Hematopoietic multipotent progenitor cell treated with erythropoietin and hydrocortisone succinate and interleukin-3 and kit ligand, for 15 days (in vitro differentiated cells): ENCODE measurements around the gene FIP1L1.

Experiments
- DNase-seq: peaks from one replicate; pipeline ENCODE4 v3.0.0-alpha.2; 2015; ENCODE audit warnings: low spot score

Gene FIP1L1

DNA sequence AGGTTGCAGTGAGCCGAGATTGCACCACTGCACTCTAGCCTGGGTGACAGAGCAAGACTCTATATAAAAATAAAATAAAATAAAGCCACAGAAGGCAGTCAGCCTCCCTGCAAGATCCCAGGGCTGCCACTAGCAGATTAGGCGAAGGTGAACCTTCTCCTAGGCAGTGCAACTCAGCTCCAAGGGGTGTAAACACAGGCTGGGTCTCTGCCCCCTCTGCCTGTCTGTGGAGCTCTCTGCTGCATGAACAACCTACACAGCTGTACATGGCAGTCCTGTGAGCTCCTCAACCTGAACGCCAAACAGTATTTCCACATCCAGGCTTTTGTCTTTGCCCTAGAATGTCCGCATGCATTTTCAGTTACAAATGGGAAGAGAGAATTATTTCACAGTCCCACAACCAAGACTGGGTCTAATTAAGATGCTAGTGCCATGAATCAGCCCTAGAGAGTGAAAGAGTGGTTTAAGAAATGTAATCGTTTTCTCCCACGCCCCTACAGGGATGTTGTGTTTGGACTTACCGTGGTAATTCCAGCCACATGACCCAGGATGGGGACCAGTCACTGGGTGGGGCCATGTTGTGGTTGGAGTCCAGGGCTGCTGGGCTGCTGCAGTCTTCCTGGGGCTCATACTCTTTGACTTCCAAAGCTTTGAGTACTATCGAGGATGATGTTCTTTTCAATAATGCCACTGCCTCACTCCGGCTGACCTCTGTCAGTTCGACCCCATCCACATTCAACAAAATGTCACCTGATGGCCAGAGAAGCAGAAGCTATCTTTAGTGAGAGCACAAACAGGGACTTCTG is 99.0 kb downstream of the FIP1L1 start:
- no peak for DNase-seq

DNA sequence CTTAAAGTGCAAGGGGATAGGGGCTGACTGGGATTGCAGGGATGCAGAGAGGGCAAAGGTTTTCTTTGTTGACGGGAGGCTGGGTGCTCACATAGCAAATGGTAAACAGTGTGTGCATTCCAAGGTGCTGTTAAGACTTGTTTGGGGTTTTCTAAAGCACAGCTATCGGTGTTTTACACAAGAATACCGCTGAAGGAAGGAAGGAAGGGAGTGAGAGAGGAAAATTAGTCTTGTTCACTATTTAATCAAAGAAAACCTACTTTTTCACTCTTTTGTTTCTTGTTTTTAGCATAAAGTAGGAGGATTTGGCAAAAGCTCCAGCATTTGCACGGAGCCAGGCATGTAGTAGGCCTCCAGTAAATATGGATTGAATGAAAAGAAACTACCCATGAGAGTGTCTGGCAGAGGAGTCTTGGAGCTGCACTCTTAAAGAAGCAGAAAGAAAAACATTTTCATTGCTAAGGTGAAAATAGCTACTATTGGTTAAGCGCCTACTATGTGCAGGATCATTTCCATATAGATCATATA is 99.7 kb downstream of the FIP1L1 start:
- no peak for DNase-seq

DNA sequence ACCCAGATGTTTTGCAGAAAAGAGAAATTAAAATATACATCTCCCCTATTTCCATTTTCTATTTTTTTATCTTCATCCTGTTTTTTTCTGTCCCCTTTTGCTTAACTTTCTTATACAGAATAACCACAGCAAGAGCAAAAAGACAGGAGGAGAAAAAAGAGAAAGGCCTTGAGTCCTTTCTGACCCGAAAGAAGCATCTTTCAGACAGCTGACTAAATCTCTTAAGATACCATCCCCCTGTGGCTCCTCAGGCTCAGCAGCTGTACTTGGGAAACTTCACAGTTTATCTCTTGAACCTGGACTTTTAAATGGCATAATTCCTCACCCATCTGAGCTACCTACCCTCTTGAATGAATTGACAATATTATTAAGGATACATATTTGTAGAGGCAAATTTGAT is 100.2 kb downstream of the FIP1L1 start:
- no peak for DNase-seq

DNA sequence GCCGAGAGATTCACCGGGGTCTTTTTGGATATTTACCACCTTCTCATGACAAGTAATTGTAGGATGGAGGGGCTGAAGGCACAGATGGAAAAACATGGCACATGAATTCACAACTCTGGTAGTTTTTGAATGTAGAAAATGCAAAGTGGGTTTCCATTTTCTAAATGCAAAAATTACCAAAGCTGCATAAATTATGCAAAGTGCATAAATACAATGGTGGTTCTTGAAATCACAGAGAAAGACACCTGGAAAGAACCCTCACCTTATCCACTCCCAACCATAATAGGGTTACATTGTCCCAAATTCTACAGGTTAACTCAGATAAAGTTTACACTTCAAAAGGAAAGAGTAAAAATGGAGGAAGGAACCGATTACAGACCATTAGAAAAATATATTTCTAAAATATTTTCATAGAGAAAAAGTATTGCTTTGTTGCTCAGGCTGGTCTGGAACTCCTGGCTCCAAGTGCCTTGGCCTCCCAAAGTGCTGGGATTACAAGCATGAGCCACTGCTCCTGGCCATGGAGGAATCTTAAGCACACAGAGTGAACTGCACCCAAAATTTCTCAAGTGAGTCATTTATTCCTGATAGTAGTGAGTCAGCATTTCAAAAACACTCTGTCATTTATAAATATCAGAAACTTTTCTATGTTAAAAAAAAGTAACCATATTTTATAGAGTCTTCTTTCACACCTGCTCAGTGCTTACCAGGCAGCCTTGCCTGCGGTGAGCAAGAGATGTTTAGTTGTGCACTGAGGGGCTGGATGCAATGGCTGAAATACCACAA is 101.4 kb downstream of the FIP1L1 start:
- DNase-seq, result no peak

DNA sequence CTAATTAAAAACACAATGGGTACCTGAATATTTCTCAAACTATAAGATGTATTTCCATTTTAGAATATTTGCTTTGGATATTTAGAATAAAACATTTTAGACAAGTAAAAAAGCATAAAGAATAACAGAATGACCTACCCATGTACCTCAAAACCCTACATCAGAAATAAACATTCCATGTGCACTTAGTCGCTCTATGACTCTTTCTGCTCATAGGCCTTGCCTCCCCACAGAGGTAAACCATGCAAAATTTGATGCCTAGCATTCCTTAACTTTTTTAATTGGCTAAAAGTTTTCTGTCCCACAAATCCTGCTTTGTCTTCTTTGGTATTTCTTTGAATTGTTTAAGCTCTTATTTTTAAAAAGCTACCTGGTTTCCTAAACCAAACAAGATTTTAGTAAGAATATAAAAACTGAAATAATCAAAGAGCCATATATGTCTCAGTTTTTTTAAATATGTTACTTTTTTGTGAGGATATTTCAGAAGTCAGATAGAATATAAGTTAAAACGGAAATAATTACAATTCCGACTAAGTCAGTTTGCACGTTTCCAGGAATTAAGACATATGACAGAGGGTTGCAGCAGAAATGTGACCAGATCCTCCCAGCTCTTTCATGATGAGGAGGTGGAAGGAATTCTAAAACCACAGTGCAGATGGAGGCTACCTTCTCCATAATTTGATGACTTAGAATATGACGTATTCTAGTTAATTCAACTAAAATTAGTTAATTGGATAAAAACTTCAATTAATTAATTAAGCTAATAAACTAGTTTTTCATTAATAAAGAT is 102.5 kb downstream of the FIP1L1 start:
- DNase-seq, result no peak

DNA sequence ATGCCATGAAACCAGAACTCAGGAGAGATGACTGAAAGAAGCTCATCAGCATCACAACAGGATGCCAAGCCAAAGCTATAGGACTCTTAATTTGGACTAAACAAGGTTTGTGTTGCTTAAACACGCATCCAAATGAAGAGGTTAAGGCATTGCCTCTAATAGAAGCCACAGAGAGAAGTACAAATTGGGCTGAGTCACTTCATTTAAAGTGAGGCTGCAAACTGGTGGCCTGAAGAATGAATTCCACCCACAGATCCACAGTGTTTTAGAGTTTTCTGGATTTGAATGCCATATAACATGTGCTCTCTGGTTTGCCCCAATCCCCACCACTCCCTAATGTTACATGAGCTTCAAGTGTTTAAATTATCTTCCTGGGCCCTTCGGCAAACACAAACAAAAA is 103.5 kb downstream of the FIP1L1 start:
- no peak for DNase-seq

DNA sequence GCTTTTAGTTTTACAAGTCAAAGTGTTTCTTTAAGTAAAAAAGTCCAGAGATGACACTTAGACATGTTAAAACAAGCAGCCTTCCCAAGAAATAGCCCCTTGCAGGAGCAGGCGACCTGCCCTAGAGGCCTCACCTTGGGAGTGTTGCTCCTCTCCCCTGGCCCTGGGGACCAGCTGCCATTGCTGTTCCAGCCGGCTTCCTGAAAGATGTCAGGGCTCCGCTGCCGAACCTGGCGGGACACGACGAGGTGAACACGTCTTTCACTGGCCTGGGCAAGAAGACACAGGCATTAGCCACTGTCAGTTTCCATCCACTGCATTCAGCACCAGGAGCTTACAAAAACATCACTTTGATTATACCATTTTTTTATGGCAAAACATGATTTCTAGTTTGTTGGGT is 104.1 kb downstream of the FIP1L1 start:
- no peak for DNase-seq

DNA sequence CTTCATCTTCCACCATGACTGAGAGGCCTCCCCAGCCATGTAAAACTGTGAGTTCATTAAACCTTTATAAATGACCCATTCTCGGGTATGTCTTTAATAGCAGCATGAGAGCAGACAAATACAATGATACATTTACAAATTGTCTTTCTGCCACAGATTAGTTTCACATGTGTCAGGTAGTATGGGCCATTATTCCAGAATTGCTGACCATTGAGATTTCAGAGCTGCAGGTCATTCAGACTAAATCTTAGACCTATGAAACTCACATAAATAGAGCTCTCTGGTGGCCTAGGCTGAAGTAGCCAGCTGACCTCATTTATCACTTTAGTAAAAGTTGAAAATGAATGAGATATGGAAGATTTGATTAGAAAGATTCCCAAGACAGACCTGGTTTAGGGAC is 105.8 kb downstream of the FIP1L1 start:
- no peak for DNase-seq

DNA sequence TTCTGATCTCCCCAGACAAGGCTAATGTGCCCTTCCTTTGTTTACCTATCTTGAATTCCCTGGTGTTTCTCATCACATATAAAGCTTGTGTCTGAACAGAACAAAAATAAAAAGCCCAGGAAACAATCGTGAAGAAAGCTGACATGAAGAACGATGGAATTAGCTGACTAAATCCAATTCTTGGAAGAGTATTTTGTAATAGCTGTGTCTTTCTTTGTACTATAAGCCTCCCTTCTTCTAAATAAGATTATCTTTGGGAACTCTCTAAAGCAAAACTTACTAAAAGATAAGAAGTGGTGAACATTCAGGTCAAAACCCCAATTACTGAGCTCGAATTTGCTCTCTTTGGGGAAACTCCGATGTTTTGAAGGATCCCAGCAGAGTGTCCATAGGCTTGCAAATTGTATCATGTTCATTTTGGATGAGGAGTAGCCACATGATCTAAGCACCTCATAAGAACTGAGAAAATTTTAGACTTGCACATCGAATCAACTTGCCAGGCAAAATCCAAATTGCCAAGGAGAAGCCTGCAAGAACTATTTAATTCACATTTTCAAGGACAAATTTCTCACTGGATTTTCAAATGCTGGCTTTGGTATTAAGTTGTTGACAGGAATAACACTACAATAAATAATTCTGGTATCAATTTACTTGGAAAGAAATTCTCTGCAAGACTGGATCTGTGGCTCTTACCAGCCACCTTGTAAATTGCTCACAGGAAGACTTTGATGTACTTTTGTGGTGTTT is 107.6 kb downstream of the FIP1L1 start:
- DNase-seq, result no peak

DNA sequence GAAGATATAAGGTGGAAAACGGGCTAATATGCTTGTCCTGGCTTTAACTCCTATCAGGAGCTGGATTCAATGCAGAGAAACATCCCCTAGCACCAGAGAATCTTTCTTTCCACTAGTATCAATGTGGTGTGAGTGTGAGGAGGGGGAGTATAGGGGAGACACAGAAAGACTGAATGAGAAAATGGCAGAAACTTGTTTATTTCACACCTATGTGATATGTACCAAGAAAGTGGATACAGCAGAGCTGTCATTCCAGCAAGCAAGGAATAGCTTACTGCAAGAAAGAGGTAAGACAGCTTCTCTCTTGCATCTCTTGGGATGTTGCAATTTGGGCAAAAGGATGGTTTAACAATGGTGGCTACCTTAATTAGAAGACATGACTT is 108.2 kb downstream of the FIP1L1 start:
- no peak for DNase-seq

DNA sequence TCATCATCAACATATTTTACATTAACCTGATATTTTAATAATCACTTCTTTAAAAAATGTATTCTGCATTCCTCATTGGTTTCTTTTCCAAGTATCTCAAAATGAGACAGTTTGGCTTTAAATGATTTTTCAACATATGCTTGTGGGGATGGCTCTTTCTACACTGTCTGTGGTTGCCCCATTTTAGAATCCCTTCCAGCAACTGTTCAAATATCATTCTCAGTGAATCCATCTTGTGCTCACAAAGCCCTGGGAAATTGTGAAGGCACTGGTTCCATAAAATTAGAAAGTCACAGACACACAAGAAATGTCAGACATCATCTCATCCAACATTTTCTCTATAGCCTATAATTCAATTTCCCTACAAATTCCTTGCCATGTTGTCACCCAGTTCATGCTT is 110.3 kb downstream of the FIP1L1 start:
- DNase-seq, result no peak

DNA sequence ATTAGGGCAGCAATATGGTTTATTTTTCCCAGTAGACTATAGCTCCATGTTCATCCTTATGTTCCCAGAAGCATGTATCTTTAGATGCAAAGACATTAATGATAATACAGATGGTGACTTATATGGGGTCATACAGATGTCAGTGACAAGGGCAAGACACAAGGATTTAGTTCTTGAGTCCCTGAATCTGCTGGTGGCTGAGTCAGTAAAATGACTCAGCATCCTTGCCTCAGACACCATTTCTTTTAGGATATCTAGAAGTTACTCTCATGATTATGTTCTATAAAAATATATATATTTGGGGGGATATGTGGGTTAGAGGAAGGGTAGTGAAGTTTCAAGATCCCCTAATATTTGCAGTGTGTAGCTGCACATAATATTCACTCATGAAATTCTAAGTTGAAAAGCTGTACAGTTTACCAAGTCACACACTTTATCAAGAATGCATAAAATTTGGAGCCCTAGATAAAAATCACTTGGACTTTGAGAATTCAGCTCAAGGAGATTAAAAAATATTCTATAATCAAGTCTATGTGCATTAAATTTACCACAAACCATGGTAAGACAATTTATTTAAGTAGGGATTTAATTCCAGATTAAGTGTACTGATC is 111.9 kb downstream of the FIP1L1 start:
- DNase-seq, result no peak

DNA sequence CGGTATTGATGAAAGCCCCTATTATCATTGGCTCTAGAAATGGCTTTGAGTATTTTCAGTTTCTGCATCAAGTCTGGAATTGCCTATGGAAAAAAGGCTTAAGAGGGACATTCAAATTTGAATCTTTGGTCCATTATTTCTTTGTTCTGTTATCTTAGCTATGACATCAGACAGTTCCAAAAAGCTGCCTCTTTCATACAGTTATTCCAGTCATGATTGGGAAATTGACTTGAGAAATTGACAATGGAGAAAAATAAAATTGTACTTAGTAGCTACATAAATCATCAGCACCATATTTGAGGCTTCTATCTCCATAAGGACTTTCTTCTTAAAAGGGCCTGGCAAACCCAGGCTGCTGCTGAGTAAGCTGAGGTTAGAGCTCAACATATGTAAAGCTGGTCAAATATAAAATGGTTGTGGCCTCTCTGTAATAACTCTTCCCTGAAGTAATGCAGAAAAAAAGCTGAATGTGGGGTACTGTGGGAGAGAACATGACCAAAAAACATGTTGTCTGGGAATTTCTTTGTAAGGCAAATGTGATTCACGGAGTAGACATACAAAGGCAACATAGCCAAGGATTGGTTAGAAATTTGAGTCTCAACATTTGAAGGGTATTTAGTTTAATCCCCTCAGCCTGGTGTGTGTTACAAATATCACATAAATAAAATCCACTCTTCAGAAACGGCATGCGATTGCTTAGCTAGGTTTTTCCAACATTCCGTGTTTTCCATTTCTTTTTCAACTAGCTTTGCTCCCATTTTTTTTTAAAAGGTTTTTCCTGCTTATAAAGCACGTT is 112.9 kb downstream of the FIP1L1 start:
- DNase-seq, result no peak

DNA sequence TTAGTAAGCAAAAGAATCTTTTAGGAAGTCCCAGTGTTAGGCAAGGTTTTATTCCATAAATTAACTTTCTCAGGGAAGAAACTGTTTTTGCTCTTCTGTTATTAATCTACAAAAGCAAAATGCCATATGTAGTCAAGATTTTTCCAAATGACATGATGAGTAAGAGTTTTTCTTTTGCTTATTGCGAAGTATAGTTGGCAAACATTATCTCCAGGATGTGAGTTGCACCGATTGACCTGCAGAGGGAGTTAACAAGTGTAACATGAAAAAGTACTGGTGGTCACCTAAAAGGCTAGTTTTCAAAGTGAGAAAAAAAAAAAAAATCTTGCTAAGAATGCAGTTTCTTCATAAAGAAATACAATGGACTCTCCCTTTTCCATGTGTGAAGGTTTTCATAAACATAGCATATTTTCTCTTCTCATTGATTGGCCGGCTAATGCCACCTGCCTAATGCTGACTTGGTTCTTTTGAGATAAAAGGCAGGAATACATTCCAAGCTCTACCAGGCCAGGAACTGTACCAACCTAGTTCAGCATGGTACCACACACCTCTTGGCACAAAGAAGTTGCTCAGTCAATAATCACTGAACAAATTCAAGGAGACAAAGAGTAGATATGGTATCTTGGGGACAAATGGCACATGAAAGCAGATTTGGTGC is 113.7 kb downstream of the FIP1L1 start:
- DNase-seq, result no peak

DNA sequence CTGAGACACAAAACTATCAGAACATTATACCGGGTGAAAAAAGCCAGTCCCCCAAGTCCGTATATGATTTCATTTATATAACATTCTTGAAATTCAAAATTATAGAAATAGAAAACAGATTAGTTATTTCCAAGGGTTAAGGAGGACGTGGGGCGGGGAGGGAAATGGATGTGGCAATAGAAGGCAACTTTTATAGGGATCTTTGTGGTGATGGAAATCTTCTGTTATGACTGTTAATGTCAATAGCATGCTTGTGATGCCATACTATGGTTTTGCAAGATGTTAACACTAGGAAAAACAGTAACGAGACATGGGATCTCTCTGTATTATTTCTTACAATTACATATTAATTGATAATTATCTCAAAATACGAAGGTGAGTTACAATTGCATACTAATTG is 117.4 kb downstream of the FIP1L1 start:
- no peak for DNase-seq

DNA sequence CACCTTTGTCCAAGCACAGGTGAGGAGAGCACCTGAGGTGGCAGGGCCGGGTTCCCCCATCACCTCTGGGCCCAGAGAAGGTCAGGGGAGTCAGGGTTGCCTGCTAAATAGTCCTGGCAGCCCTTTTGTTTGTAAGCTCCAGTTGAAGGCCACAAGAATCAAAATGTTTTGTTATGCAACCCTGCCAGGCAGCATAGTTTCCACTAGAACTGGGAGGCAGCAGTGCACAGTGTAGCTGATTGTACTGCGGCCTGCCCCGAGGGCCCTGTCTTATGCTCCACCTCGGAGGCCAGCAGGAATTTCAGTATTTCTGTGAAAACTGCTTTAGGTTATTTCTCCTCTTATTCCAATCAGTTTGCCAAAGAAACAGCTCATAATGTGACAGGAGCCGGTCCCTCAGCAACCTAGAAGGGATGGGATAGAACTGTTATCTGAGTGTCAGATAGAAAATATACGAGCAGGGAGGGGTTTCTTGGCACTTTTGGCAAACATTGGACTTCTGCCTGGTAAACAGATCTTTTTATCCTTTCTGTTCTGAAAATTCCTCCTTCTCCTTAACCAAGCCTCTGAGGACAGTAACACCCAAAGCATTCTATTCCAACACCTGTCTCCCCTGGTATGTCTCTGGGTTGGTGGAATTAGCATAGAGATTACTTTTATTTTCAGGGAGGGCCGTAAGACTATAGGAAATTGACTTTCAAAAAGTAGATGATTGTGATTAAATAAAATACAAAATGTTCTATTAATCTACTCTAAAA is 120.2 kb downstream of the FIP1L1 start:
- DNase-seq, result no peak

DNA sequence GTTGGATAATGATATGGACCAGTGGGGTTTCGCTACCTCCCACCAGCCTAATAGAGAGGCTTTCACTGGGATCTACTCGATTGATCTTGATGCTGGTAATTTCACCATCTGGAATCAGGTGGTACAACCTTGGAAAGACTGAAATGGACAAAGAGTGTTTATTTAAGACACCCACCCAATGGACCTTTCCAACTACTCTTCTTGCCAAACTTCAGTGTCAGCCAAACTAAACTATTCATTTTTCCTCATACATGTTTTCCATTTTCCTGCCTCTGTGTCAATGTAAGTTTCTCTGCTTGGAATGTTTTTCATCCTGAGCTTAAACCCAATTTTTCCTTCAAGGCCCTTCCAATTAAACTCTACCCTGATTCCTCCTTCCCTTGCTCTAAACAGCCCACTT is 121.3 kb downstream of the FIP1L1 start:
- DNase-seq, result no peak

DNA sequence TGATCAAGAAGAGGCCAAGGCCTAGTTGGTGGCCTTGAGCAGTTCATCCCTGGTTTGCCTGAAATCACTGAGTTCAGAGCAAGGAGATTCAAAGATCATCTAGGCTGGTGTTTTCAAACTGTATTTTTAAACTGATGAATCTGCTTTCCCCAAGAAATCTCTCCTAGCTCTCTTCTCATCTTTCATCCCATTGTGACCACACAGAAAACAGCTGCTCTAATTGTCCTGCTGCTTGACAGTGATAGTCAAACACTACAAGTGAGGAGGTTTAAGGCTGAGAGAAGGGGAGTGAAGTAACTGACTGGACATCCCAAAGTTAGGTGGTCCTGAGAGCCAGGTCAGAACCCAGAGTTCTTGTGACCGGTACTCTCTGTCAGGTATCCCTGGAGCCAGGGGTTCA is 122.3 kb downstream of the FIP1L1 start:
- DNase-seq, result no peak

DNA sequence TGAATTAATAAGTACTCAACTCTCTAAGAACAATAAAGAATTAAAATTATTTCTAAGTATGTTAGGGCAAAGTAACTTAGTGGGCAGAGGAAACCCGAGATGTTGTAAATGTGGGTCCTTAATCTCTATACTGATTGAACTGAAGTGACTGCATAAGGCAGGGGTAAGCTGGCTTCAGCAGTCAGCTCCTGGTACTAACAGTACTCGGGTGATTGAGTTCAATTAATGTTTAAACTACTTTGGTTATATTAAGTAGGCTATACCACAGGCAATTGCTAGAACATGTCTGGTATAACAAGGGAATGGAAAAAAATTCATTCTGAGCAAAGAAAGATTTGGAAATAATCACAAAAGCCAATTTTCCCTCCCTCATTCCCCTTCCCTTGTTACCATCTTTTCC is 123.1 kb downstream of the FIP1L1 start:
- DNase-seq, result no peak
